PC-3 (cell line): ENCODE measurements around the gene ZNF831.

ENCODE experiments used
- CTCF ChIP-seq: fragments of 300-600 bp; sonication (generic); conservative IDR thresholded peaks from 2 replicates; pipeline ENCODE4 v1.5.1; 2017; ENCODE audit warnings: antibody characterized with exemption, low read depth, mild to moderate bottlenecking, low read length
- EZH2phosphoT487 ChIP-seq: fragments of 300-600 bp; sonication (generic); IDR thresholded peaks from 2 replicates; pipeline ENCODE4 v1.6.1; 2018; ENCODE audit warnings: mild to moderate bottlenecking, antibody characterized with exemption, low read length, borderline replicate concordance

- TF ChIP-seq CTCF (no peak), EZH2phosphoT487 (no peak)
These were observed 94.6 kb downstream of the ZNF831 start for GRCh38 chr20:59258221-59258621.
